ENCODE measurements around the gene GNG12.

GRCh38 chr1:67688526-67689219, 144.6 kb downstream of the GNG12 start:
- no peak for TF ChIP-seq CTCF (IDR thresholded peaks at IDR 0.05)
- no peak for TF ChIP-seq POLR2A (IDR thresholded peaks at IDR 0.05)

All from testis (tissue), 2 donors.